Glomerular endothelial cell (primary cell): Measurements from ENCODE around the gene TM9SF1. TPM values are rescaled to one million over a fixed set of nuclear protein-coding genes. Genes with fewer than 3 reads are reported as not detected.

Source experiments
- DNase-seq: peaks from one replicate; pipeline ENCODE4 v3.0.0-alpha.2; 2011; ENCODE audit warnings: low read depth, low spot score; ENCODE audit errors: extremely low read depth
- total RNA-seq: library from RNA; depleted of rRNA; stranded (reverse); fragments of >200 nt; gene quantifications from 2 replicates; pipeline ENCODE4 v1.2.3, GENCODE V29; 2015

TM9SF1 gene
- total RNA-seq, 1 donor from 2014 or later = 77.2 TPM

DNA sequence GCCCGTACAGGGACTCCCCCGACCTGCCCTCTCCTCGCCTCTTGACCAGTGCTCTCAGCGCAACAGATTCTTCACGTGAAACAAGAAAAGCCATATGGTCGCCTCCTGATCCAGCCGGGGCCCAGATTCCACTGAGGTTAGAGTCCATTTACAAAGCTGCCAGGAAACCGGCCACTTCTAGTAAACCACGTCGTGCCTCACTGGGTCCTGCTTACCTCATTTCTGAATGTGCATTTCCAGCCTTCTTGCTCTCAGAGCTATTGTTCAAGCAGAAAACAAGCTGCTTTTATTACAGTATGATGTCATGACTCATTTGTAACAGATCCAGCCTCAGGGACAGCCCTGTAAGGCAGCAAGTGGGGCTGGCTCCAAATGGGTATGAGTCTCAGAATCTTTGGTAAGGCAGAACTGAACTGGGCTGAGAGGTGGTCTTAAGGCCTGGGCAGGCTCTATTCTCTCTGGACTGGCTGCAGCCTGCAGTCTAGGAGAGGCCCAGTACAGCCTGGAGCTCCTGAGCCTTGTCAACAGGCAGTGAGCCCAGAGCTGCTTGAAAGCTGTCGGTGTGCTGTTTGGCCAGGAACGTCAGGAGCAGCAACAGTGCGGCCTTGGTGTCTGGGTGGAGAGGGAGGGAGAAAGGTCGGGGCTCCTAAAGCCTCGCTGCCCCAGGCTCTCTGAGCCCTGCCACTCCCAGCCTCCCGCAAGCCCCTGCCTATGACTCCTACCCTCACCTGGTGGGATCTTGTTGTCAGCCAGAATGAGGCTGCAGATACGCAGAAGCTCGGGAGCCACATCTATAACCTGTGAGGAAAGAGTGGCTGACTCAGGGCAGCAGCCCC lies 15.1 kb downstream of the TM9SF1 start:
- DNase-seq = no peak

DNA sequence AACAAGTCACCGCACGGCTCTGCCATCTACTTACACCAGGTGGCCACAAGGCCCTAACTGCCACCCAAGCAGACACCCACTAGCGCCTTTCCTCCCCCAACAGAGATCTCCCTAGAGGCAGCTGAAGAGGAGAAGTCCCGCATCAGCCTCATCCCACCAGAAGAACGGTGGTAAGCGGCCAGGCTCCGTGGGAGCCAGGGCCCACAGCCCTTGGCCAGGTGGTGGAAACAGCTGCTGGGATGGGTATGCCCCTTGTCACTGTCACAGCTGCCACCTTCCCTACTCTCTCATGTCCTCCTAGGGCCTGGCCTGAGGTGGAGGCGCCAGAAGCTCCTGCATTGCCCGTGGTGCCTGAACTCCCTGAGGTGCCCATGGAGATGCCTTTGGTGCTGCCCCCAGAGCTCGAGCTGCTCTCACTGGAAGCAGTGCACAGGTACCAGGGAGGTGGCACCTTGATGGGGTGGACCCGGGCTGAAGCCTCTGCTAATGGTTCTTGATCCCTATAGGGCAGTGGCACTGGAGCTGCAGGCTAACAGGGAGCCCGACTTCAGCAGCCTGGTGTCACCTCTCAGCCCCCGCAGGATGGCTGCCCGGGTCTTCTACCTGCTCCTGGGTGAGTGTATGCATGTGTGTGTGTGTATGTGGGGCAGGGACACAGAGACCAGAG lies 15.8 kb downstream of the TM9SF1 start:
- no peak for DNase-seq

DNA sequence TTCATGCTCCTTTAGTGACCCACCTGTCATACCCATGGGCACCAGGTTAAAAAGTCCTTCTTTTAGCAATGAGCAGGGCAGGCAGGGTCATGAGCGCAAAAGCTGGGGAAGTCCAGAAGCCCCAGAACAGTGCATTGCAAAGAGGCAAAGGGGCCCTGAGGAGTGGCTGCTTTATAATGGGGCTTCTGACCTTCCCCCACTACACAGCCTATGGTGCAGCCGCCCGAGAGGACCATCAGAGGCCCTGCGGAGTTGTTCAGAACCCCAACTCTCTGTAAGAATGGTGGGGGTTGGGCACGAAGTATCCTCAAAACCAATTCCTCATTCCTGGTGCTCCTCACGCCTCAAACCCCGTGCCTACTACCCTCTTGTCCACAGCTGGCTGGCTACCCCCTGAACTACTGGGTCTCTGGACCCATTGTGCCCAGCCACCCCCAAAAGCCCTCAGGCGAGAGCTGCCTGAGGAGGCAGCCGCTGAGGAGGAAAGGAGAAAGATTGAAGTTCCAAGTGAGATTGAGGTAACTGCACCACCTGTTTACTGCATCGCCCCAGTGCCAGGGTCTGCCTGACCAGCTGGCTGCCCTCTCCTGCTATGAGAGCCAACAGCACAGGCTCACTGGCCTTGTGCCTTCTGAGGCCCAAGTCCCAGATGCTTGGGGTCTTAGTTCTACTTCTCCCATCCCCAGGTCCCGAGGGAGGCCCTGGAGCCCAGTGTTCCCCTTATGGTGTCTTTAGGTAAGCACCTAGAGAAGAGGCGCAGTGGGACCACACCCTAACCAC lies 16.7 kb downstream of the TM9SF1 start:
- DNase-seq = no peak

DNA sequence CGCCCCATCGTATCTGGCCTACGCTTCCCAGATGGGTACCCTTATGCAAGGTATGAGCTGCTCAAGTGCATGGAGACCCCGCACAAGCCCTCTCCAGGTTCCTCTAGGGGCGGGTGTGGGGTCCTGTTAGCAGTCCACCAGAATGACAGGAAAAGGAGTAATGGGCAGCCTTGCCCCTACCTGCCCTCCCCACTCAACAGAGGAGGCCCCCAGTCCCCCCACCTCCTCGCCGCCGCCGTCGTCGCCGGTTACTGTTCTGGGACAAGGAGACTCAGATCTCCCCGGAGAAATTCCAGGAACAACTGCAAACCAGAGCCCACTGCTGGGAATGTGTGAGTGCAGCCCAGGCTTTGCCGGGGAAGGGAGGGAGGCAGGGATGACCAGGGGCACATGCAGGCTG lies 17.4 kb downstream of the TM9SF1 start:
- DNase-seq = no peak

DNA sequence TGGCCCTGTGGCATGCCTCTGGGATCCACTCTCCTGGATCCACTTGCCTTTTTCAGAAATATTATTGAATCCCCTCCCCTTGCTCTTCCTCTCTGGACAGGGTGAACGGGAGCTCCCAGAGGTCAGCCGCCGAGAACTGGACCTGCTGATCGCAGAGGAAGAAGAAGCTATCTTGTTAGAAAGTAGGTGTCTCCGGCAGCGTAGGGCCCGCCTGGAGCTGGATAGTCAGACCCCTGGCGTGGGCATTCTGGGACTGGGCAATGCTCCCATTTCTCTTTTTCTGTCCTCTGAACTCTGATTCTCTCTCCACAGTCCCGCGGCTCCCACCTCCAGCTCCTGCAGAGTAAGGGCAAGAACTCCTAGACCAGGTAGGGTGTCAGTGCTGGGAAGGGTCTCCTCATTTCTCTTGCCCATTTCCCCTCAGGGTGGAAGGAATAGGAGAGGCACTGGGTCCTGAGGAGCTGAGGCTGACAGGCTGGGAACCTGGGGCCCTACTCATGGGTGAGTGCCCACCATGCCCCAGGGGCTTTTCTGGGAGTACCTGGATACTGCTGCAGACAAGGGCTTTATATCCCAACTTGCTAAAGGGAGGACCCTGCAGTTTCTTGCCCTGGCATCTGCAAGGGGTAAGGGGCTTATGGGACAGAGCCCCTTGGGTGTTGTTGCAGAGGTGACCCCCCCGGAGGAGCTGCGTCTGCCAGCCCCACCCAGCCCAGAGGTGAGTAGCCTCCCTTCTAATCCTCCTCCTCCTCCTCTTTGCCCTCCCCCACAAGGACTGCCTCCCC lies 18.0 kb downstream of the TM9SF1 start:
- DNase-seq = no peak

DNA sequence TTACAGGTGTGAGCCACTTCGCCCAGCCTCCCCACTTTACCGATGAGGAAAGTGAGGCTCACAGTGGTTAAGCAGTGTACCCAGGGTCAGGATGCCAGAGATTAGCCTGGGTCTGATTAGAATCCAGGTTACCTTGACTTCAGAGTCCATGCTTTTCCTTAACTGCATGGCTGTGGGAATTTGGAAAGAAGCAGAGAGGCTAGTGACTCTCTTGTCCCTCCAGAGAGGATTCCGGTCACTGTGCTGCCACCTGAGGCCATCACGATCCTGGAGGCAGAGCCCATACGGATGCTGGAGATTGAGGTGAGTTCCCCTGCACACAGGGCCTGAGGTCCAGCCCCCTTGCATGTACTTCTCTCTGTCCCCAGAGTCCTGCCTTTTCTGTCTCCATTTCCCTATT lies 18.6 kb downstream of the TM9SF1 start:
- no peak for DNase-seq

DNA sequence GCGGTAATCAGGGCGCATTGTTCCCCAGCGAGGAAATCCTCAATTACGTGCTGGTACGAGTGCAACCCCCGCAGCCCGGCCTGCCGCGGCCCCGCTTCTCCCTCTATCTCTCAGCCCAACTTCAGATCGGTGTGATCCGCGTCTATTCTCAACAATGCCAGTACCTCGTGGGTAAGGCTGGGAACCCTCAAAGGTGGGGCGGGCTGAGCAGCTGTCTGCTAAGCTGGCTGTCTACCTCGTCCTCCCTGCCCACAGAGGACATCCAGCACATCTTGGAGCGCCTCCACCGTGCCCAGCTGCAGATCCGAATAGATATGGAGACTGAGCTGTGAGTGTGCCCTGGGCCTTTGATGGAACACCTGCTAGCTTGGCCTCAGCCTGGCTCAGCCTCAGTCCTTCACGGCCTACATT lies 22.4 kb downstream of the TM9SF1 start:
- no peak for DNase-seq

DNA sequence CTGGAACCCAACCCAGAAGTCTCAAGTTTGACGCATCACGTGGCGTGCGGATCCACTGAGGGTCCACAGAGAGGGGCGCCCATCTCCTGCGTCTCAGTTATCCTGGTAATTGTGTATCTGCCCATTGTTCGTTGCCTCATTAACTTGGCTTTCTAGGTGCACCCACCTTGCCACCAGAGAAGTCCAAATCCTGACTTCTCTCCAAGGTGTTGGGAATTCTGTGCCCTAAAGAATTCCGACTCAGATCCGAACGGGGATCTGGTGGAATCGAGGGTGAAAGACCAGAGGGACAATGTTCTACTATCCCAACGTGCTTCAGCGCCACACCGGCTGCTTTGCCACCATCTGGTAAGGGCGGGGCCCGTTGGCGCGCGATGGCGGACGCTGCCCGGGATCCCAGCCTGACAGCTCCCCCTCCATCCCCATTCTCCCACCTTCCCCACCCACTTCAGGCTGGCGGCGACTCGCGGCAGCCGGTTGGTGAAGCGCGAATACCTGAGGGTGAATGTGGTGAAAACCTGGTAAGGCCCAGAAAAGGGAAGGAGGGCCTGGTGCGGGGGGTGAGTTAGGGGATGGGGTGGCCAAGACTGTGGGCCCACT lies 22.9 kb downstream of the TM9SF1 start:
- no peak for DNase-seq

DNA sequence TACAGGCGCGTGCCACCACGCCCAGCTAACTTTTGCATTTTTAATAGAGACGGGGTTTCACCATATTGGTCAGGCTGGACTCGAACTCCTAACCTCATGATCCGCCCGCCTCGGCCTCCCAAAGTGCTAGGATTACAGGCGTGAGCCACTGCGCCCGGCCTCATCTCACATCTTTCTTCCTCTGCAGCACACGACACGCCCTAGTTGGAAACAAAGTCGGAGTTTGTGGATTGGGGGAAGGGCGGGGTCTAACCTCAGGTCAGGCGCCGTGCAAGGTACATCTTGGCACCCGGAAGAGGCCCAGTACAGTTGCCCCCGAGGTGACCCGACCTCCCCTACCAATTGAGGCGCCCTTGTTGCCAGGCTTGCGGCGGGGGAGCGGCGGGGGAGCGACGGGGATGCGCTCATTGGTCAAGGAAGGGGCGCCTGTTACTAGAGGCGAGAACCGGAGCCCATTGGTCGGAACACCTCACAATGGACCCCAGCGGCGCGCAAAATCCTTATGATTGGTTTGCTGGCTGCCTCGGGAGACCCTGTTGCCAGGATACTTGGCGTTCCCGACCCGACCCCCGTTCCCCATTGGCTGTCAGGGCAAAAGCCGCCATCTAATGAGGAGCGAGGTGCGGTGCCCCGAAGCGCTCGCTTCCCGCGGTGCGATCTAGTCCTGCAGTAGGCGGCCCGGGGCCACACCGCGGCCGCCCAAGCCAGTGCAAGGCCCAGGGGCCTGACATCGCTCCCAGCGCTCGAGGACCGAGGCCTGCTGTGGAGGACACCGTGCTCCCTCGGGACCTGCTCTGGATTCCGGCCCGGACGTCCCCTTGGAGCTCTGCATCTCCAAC lies 23.6 kb downstream of the TM9SF1 start, which contains the start of gene REC8:
REC8 (plus strand) TSS at position 659 of the 839 bp plus-strand sequence. CDS start 473 bp downstream, outside the sequence.
- DNase-seq = no peak

DNA sequence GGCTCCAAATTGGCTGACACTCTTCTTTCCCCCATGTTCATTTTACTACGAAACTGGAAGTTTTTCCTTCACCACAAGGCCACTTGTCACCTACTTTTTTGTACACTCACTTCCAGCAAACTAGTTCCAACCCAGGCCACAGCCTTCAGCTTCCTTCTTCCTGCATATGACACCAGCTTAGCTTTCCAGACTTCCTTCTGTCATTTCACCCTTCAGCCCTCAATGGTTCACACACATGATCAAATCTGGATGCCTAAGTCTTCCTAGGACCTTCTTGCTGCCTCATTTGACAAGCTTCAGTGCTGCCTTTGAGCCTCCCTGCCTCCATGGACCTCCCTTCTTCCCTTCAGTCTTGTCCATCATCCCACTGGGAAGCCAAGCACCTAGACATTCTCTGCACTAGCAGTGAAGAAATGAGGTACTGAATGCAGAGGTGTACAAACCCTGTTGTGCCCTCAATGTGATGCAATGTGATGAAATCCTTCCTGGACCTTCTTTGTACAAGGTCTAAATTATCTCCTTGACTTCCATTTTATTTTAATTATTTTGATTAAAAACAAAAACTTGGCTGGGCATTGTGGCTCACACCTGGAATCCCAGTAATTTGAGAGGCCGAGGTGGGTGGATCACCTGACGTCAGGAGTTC lies 27.6 kb downstream of the TM9SF1 start:
- DNase-seq = no peak

DNA sequence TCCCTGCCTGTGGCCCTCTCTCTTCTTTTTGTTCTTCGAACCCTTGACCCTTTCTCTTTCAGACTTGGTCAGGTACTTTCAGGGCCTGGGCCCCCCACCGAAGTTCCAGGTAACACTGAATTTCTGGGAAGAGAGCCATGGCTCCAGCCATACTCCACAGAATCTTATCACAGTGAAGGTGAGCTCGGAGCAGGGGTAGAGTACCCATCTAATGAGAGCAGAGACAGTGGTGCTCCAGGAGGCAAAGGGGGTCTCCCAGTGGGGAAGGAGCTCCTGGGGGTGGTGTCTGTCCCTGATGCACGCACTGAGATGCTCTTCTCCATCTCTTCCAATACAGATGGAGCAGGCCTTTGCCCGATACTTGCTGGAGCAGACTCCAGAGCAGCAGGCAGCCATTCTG lies 29.5 kb downstream of the TM9SF1 start:
- no peak for DNase-seq

DNA sequence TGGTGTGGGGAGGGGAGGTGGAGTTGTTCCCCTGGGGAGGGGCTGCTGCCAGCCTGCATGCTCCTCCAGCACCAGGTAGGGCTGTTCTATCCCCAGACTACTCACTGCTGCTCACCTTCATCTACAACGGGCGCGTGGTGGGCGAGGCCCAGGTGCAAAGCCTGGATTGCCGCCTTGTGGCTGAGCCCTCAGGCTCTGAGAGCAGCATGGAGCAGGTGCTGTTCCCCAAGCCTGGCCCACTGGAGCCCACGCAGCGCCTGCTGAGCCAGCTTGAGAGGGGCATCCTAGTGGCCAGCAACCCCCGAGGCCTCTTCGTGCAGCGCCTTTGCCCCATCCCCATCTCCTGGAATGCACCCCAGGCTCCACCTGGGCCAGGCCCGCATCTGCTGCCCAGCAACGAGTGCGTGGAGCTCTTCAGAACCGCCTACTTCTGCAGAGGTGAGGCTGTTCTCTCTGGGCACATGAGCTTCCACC lies 30.7 kb downstream of the TM9SF1 start:
- no peak for DNase-seq

DNA sequence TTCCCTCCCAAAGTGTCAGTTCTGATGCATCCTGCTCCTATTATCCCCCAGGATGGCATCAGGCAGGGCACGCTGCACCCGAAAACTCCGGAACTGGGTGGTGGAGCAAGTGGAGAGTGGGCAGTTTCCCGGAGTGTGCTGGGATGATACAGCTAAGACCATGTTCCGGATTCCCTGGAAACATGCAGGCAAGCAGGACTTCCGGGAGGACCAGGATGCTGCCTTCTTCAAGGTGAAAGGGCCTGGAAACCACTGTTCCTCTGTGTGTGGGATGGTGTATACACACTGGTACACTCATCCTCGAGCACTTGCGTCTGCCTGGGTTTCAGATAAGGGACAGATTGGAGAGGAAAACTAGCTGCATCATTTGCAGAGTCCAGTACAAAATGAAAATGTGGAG lies 33.1 kb downstream of the TM9SF1 start:
- no peak for DNase-seq

DNA sequence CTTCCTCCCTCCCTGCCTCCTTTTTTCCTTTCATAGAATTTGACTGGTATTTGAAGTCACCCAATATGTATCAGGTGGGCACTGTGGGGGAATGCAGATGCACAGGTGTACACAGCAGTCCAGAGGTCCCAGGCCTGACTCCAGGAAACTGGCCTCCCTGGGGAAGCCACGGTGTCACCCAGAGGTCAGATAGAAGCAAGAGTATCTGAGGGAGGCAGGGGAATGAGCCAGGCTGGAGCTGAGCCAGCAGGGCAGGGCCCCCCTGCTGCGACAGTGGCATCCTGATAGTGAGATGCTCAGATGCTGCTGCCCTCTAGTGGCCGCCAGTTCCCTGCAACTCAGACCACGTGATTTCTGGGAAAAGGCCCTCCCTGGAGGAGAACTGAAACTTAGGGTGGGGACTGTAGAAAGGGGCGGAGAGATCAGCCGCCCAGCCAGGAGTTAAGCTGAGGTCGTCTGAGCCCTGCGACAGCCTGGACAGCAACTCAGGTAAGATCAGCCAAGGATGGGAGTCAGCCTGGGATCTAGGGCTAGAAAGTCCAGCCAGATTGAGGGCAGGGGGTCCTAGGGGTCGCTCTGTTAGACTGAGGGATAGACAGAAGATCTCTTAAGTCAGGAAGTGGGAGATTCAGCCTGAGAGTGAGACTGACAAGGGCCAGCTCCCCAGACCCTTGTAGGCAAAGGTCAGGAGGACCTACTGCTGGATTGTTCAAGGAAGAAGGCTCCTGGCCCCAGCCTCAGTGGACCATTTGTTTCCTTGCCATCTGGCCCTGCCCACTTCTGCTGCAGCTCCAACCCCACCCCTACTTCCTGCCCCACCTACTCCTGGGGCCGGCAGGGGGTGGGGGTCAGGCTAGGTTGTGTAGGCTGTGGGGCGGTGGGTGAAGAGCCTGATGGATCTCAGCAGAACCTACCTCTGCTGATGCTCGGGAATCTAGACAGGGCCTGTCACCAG lies 34.1 kb downstream of the TM9SF1 start, which contains the start of gene IRF9:
IRF9 (plus strand) TSS at position 416 of the 955 bp plus-strand sequence. CDS start 880 bp downstream, outside the sequence.
- DNase-seq = peak; percentile 75

DNA sequence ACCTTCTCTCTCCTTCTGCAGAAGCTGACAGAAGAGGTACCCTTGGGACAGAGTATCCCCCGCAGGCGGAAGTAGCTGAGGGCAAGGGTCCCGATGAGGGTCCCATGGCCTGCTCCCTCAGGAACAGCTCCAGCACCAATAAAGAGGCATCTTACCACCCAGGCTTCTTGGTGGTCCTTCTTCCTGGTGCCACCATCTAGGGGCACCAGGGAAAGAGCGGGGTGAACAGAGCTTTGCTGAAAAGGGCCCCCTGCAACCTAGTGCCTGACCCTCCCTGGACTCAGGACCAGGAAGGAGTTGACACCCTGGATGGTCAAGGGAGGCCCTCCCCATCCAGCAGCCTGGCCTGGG lies 34.8 kb downstream of the TM9SF1 start:
- DNase-seq = no peak

DNA sequence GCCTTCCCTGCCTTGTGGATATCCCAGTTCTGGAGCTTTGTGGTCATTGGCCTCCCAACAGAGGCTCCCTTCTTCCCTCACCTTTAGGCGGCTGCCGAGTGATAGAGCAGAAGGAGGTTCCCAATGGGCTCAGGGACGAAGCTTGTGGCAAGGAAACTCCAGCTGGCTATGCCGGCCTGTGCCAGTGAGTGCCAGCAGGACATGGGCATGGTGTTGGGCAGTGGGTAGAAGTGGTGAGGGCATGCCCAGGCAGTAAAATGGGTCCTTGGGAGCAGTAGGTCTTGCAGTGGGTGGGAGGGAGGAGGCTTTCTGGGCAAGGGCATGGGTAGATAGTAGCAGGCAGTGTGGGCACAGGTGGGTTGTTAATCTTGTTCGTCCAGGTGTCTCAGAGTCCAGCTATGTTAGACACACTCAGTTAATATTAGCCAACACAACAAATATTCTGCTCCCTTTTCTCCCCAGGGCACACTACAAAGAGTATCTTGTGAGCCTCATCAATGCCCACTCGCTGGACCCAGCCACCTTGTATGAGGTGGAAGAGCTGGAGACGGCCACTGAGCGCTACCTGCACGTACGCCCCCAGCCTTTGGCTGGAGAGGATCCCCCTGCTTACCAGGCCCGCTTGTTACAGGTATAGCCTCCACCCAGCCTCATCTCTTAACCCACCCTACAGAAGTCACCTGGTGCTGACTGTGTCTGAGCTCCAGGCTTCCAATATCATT lies 35.3 kb downstream of the TM9SF1 start:
- DNase-seq = no peak

DNA sequence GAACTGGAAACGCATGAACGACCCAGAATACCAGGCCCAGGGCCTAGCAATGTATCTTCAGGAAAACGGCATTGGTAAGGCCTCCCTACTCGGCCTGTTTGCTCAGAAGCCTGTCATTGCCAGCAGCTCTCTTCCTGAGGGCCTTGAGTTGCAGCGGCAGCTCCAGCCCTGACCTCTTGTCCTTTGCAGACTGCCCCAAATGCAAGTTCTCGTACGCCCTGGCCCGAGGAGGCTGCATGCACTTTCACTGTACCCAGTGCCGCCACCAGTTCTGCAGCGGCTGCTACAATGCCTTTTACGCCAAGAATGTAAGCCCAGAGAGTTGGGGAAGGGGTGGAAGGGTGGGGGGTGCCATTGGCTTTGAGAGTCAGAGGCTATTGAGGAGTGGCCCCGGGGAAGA lies 37.9 kb downstream of the TM9SF1 start:
- no peak for DNase-seq
